Neural cell (in vitro differentiated cells): Measurements from ENCODE around the gene RNF213. TPM values are rescaled to one million over a fixed set of nuclear protein-coding genes. Genes with fewer than 3 reads are reported as not detected.

Source experiments
- H2AFZ ChIP-seq: fragments of 200-600, 300-800 bp; sonication (generic), shearing (Covaris generic); 2 replicates; pipeline ENCODE4 v1.6.0; 2014; ENCODE audit warnings: low read depth, mild to moderate bottlenecking, antibody characterized with exemption, low read length, moderate library complexity
- H3F3A ChIP-seq: fragments of 200-600 bp; shearing (Covaris generic); 2 replicates; pipeline ENCODE4 v1.6.1; 2016; ENCODE audit warnings: mild to moderate bottlenecking, moderate library complexity, mixed read lengths, antibody characterized with exemption, low read length; ENCODE audit not compliant: insufficient read depth, poor library complexity, severe bottlenecking
- H3K27ac ChIP-seq: fragments of 200-600, 300-800 bp; sonication (generic), shearing (Covaris generic); 2 replicates; pipeline ENCODE4 v1.5.1; 2014; ENCODE audit warnings: mild to moderate bottlenecking, low read length, moderate library complexity
- H3K27me3 ChIP-seq: fragments of 300-800, 200-600 bp; sonication (generic), shearing (Covaris generic); 2 replicates; pipeline ENCODE4 v1.6.0; 2014; ENCODE audit warnings: mild to moderate bottlenecking, low read depth, low read length, moderate library complexity; ENCODE audit not compliant: insufficient read depth
- H3K36me3 ChIP-seq: fragments of 300-800, 200-600 bp; sonication (generic), shearing (Covaris generic); 2 replicates; pipeline ENCODE4 v1.5.1; 2014; ENCODE audit warnings: mild to moderate bottlenecking, antibody characterized with exemption, low read length, moderate library complexity; ENCODE audit not compliant: insufficient read depth
- H3K4me2 ChIP-seq: fragments of 300-800, 200-600 bp; sonication (generic), shearing (Covaris generic); 2 replicates; pipeline ENCODE4 v1.6.0; 2014; ENCODE audit warnings: mild to moderate bottlenecking, low read length
- H3K4me3 ChIP-seq: fragments of 300-800, 200-600 bp; sonication (generic), shearing (Covaris generic); 2 replicates; pipeline ENCODE4 v1.5.1; 2014; ENCODE audit warnings: mild to moderate bottlenecking, low read length, moderate library complexity
- H3K79me2 ChIP-seq: fragments of 200-600 bp; shearing (Covaris generic); replicated peaks from 2 replicates; pipeline ENCODE4 v1.6.0; 2014; ENCODE audit warnings: mild to moderate bottlenecking, low read length, moderate library complexity; ENCODE audit not compliant: insufficient read depth
- H3K9ac ChIP-seq: fragments of 300-800, 200-600 bp; sonication (generic), shearing (Covaris generic); 2 replicates; pipeline ENCODE4 v1.6.1; 2016; ENCODE audit warnings: mild to moderate bottlenecking, low read length, mixed read lengths
- H3K9me2 ChIP-seq: fragments of 200-600 bp; shearing (Covaris generic); 2 replicates; pipeline ENCODE4 v1.6.1; 2016; ENCODE audit warnings: mild to moderate bottlenecking, low read length, mixed read lengths; ENCODE audit not compliant: insufficient read depth
- H3K9me3 ChIP-seq: fragments of 200-600, 300-800 bp; sonication (generic), shearing (Covaris generic); 2 replicates; pipeline ENCODE4 v1.6.1; 2016; ENCODE audit warnings: mild to moderate bottlenecking, mixed run types, low read length, moderate library complexity, mixed read lengths
- H4K20me1 ChIP-seq: fragments of 200-600 bp; shearing (Covaris generic); 2 replicates; pipeline ENCODE4 v1.6.1; 2016; ENCODE audit warnings: mild to moderate bottlenecking, mixed run types; ENCODE audit not compliant: insufficient read depth
- EP300 ChIP-seq: fragments of 450-650 bp; conservative IDR thresholded peaks from 2 replicates; pipeline ENCODE4 v1.6.1; 2014; ENCODE audit warnings: antibody characterized with exemption, mild to moderate bottlenecking, moderate library complexity; ENCODE audit not compliant: poor library complexity, severe bottlenecking
- EZH2 ChIP-seq: fragments of 200-600, 300-800 bp; shearing (Covaris generic), sonication (generic); IDR thresholded peaks from 2 replicates; pipeline ENCODE4 v1.6.1; 2014; ENCODE audit warnings: antibody characterized with exemption, low read length, borderline replicate concordance, mild to moderate bottlenecking; ENCODE audit not compliant: insufficient read depth, poor library complexity, severe bottlenecking
- MXI1 ChIP-seq: fragments of 450-650 bp; conservative IDR thresholded peaks from 2 replicates; pipeline ENCODE4 v1.6.1; 2014; ENCODE audit warnings: antibody characterized with exemption, mild to moderate bottlenecking; ENCODE audit not compliant: poor library complexity, severe bottlenecking
- POLR2AphosphoS5 ChIP-seq: IDR thresholded peaks from 2 replicates; pipeline ENCODE4 v1.6.1; 2012
- RAD21 ChIP-seq: fragments of 450-650 bp; conservative IDR thresholded peaks from 2 replicates; pipeline ENCODE4 v1.6.1; 2014; ENCODE audit warnings: antibody characterized with exemption, mild to moderate bottlenecking, moderate library complexity
- SMC3 ChIP-seq: fragments of 450-650 bp; conservative IDR thresholded peaks from 2 replicates; pipeline ENCODE4 v1.6.1; 2014; ENCODE audit warnings: antibody characterized with exemption, mild to moderate bottlenecking, moderate library complexity; ENCODE audit not compliant: poor library complexity
- TAF1 ChIP-seq: IDR thresholded peaks from 2 replicates; pipeline ENCODE4 v1.6.1; 2012; ENCODE audit warnings: low read depth
- polyA plus RNA-seq: library from polyadenylated mRNA; depleted of rRNA; stranded (reverse); fragments of >200 nt; gene quantifications from 2 replicates; pipeline ENCODE4 v1.2.3, GENCODE V29; 2014
- TF ChIP-seq, protein P1 (sequence below): IDR thresholded peaks from 2 replicates; pipeline ENCODE4 v1.6.1; 2012; ENCODE audit warnings: borderline replicate concordance
- TF ChIP-seq, protein P2 (sequence below): fragments of 450-650 bp; IDR thresholded peaks from 2 replicates; pipeline ENCODE4 v1.5.1; 2014; ENCODE audit warnings: antibody characterized with exemption, mild to moderate bottlenecking, moderate library complexity; ENCODE audit not compliant: poor library complexity, severe bottlenecking

The RNF213 gene
- polyA plus RNA-seq, 1 donor from 2014 or later: 1.5 TPM

- H3K4me2 ChIP-seq: no peak overlapping the region
- TF ChIP-seq RAD21 (no peak), TAF1 (no peak), SMC3 (no peak), EP300 (no peak), POLR2AphosphoS5 (no peak), MXI1 (no peak), EZH2 (no peak)
- TF ChIP-seq, protein P1, sequence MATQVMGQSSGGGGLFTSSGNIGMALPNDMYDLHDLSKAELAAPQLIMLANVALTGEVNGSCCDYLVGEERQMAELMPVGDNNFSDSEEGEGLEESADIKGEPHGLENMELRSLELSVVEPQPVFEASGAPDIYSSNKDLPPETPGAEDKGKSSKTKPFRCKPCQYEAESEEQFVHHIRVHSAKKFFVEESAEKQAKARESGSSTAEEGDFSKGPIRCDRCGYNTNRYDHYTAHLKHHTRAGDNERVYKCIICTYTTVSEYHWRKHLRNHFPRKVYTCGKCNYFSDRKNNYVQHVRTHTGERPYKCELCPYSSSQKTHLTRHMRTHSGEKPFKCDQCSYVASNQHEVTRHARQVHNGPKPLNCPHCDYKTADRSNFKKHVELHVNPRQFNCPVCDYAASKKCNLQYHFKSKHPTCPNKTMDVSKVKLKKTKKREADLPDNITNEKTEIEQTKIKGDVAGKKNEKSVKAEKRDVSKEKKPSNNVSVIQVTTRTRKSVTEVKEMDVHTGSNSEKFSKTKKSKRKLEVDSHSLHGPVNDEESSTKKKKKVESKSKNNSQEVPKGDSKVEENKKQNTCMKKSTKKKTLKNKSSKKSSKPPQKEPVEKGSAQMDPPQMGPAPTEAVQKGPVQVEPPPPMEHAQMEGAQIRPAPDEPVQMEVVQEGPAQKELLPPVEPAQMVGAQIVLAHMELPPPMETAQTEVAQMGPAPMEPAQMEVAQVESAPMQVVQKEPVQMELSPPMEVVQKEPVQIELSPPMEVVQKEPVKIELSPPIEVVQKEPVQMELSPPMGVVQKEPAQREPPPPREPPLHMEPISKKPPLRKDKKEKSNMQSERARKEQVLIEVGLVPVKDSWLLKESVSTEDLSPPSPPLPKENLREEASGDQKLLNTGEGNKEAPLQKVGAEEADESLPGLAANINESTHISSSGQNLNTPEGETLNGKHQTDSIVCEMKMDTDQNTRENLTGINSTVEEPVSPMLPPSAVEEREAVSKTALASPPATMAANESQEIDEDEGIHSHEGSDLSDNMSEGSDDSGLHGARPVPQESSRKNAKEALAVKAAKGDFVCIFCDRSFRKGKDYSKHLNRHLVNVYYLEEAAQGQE: no peak
- TF ChIP-seq, protein P2, sequence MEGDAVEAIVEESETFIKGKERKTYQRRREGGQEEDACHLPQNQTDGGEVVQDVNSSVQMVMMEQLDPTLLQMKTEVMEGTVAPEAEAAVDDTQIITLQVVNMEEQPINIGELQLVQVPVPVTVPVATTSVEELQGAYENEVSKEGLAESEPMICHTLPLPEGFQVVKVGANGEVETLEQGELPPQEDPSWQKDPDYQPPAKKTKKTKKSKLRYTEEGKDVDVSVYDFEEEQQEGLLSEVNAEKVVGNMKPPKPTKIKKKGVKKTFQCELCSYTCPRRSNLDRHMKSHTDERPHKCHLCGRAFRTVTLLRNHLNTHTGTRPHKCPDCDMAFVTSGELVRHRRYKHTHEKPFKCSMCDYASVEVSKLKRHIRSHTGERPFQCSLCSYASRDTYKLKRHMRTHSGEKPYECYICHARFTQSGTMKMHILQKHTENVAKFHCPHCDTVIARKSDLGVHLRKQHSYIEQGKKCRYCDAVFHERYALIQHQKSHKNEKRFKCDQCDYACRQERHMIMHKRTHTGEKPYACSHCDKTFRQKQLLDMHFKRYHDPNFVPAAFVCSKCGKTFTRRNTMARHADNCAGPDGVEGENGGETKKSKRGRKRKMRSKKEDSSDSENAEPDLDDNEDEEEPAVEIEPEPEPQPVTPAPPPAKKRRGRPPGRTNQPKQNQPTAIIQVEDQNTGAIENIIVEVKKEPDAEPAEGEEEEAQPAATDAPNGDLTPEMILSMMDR: no peak
- no peaks in the 10 kb centered on the region for H3K9me2 ChIP-seq
- H3F3A ChIP-seq: no peaks in the 10 kb centered on the region
- H2AFZ ChIP-seq: no peak overlapping the region
- no peaks in the 10 kb centered on the region for H3K27me3 ChIP-seq
- H3K27ac ChIP-seq: no peak overlapping the region
- H4K20me1 ChIP-seq: no peaks in the 10 kb centered on the region
- no peak overlapping the region for H3K4me3 ChIP-seq
- H3K36me3 ChIP-seq: peaks cover 7% of the 10 kb centered on the region
- H3K79me2 ChIP-seq: no peaks in the 10 kb centered on the region
- no peak overlapping the region for H3K9ac ChIP-seq
- H3K9me3 ChIP-seq: no peaks in the 10 kb centered on the region
Observed at GRCh38 chr17:80347536-80347935, 86.9 kb downstream of the RNF213 start.

- Histone ChIP-seq H3K9ac (no peak overlapping the region), H3K27ac (no peak overlapping the region), H4K20me1 (no peaks in the 10 kb centered on the region), H3K9me3 (no peaks in the 10 kb centered on the region), H3K36me3 (peaks cover 7% of the 10 kb centered on the region), H3K9me2 (no peaks in the 10 kb centered on the region), H3K4me3 (no peak overlapping the region), H3K27me3 (no peaks in the 10 kb centered on the region), H3K79me2 (no peaks in the 10 kb centered on the region), H3F3A (no peaks in the 10 kb centered on the region), H3K4me2 (no peak overlapping the region), H2AFZ (no peak overlapping the region)
- no peak for TF ChIP-seq TAF1
- no peak for TF ChIP-seq POLR2AphosphoS5
- TF ChIP-seq, protein P1: no peak
- TF ChIP-seq, protein P2: no peak
Observed at GRCh38 chr17:80347948-80348351, 87.3 kb downstream of the RNF213 start.
